Activated CD8-positive, alpha-beta memory T cell treated with anti-CD3 and anti-CD28 coated beads for 24 hours (primary cell): Measurements from ENCODE around the gene BCL11B.
A peak's percentile ranks its signal among the peaks of the same experiment; 100 is the strongest.

Experiments used
- DNase-seq: peaks from one replicate; pipeline ENCODE4 v3.0.0-alpha.2; 2020

BCL11B gene

DNA sequence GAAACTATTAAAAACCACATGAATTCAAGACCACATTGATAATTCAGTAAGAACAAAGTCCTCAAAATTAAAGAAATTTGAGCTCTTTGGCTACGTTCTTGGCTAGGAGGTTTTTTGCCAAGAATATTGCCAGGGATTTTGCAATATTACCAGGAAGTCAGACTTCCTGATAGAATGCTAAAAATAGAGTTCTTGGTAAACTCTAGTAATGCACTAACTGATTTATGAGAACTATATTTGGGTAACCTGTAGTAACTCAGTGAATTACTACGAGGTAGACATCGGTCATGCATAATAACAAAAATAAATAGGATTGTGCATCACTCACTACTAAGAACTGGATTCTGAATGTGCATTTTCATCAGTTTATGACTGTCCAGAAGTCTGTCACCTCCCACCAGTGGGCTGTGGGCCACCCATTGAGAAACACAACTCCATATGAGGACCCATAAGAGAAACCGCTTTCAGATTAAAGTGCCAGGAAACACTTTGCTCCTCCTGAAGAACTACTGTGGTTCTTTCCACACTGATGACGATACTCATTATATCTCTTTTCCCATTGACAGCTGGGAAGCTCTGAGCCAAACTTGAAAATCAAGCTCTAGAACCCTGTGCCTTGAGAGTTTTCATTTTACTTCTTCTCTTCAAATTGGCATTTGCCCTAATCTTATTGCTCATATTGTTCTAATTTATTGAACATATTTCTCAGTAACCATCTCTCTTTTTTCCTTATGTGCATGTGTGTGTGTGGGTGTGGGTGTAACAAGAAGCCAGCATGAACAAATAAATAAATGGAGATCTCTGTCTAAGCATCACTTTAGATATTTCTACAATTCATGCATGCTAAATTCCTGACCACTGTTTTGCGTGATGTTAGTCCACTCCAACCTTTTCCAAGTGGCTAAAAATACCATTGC, 116.6 kb downstream of the BCL11B start:
- peak; percentile 42 for DNase-seq

DNA sequence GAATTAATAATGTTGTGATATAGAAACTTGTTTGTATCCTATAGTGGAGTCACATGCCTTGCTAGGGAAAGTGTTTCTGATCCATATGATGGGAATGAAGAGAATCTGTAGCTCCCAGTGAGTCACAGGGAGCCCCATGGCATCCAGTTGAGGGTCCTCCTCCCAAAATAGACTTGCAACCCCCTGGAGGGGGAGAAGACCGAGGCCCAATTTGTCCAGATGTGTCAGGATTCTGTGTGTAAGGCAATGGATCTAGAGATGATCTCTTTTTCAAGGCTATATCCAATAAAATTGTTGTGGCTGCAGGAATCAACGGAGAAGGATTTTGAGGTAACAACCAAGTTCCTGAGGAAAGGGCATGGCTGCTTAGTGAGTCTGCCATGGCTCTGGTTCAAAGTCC, 121.8 kb downstream of the BCL11B start:
- DNase-seq = no peak

DNA sequence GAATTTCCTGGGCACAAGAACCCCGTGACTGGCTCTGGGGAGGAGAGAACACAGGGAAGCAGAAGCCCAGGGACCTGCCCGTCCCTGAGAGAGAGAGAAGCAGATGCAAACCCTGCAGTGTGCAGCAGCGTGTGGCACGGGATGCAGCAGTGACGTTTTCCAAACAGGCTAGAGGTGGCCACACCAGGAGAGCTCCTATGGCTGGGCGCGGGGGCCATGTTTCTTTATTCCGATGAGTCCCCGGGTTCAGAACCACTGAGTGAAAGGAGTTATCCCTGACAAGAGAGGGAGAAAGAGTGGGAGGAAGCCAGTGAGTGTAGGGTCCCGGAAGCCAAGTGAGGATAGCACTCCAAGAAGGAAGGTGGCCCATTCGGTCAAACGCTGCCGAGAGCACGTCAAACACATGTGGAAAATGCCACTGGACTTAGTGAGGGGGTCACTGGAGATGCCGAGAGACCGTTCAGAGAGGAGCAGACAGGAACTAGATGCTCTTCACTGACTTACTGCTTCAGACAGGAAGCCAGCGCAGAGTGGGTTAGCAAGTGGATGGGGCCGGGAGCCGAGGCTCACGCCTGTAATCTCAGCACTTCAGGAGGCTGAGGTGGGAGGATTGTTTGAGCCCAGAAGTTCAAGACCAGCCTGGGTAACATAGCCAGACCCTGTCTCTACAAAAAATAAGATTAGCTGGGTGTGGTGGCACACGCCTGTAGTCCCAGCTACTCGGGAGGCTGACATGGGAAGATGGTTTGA, 123.0 kb downstream of the BCL11B start:
- peak; percentile 38 for DNase-seq

DNA sequence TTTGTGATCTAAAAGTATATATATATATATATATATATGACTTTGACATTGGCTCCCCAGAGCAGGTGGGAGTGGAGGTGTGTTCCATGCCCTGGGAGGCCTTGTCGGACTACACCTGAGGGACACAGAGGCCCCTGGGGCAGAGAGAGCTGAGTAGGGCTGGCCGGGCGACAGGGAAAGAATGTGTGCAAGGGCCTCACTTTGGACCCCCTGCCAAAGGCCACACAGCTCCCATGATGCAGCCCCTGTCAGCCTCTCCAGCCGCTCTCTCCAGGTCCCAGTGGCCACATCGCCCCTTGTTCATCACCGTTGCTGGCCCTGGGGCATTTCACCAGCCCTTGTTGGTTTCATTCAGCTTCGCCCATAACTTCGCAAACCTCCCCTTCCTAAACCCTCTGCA, 123.9 kb downstream of the BCL11B start:
- DNase-seq = peak; percentile 43

DNA sequence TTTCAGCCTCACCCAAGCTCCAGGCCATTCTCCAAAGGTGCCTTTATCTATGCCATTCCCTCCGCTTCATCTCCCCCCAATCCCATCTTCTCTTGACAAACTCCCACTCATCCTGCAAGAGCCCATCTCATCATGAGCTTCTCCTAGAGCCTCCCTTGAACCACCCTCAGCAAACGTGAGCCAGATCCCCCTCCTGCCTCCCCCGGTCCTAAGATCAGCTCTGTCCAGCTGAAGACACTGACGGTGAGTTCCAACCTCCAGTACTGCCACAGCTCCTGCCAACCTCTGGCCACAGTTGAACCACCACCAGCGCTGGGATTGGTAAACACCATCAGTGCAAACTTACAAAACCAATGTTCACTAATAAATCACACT, 124.6 kb downstream of the BCL11B start:
- peak; percentile 21 for DNase-seq

GRCh38 chr14:99146616-99147365, 125.2 kb downstream of the BCL11B start:
- DNase-seq = no peak

- DNase-seq = no peak
Measured at GRCh38 chr14:99145307-99145706, 126.7 kb downstream of the BCL11B start.

- DNase-seq = no peak
Measured at GRCh38 chr14:99143793-99144192, 128.2 kb downstream of the BCL11B start.

DNA sequence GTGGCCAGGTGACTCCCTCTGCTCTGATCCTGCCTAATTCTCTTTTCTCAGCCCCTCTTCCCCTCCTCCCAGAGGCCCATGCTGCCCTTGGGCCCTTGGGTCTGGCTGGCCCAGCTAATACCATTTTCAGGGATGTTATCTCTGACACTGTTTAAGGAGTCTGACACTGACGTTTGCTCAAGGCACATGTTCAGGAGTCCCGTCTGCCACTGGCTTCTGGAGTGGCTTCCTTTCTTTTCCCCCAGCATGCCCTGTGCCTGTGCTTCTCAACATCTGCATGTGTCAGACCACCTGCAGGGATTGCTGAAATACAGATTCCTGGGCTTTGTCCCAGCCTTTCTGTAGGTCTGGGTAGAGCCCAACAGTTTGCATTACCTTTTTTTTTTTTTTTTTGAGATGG, 128.9 kb downstream of the BCL11B start:
- no peak for DNase-seq

- DNase-seq = no peak
Measured at GRCh38 chr14:99141236-99141635, 130.8 kb downstream of the BCL11B start.

GRCh38 chr14:99138999-99139865, 132.8 kb downstream of the BCL11B start:
- DNase-seq = no peak

GRCh38 chr14:99137913-99138571, 134.0 kb downstream of the BCL11B start:
- DNase-seq = peak; percentile 52

DNA sequence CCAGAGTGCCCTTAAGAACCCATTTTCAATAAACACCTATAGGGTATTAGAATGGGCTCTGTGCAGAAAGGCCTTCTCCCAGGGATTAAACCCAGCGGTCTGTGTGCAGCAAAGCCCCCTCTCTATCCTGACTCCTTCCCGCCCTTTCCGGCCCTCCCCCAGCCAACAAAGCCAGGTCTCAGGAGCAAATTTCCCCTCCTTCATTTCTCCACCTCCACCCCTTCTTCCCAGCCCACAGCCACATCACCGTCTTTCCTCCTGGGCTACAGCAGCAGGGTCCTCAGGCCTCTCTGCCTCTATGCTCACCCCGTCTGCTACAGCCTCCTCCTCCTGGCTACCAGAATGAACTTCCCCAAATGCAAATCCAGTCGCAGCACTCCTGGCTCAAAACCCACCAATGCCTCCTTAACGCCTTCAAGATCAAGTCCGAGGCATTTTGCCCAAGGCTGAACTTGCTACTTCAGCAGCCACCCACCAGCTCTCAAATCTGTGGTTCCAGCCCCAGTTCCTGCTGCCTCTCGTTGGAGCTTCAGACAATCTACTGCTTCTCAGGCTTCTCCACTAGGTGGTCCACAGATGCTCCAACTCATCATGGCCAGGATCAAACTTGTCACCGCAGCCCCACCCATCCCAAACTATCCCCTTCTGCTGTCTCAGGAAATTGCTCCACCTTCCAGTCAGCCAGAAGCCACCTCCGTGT, 134.8 kb downstream of the BCL11B start:
- peak; percentile 56 for DNase-seq

DNA sequence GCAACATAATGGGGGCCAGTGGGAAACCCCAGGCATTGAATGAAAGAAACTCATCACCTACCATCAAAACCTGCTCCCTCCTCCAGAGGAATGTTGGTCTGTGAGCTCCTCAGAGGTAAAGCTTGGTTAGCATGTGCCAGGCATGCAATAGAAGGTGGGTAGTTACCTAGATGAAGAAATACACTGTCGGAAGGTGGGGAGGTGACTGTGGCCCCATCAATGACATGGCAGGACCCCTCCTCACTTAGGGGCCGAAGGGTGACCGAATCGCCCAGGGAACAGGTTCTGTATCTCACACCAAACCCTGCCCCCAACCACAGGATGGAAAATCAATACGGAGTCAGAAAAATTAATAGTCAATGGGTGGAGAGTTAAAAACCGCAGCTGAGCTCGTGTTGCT, 135.6 kb downstream of the BCL11B start:
- peak; percentile 26 for DNase-seq

DNA sequence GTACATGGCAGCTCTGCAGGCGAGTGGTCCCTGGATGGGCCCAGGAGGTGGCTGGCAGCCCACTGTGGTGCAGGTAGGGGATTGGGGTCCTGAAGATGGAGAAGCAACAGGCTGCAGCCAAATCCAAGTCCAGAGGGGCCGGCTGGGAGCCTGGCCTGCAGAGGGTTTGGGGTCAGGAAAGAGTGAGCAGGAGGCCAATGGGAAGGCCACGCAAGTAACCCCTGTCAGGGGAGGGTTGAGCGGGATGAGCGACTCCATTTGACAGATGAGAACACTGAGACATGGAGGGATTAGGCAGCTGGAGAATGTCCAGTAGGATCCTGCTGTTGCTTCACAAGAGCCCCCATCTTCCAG, 136.0 kb downstream of the BCL11B start:
- peak; percentile 30 for DNase-seq

GRCh38 chr14:99134516-99135046, 137.4 kb downstream of the BCL11B start:
- no peak for DNase-seq

DNA sequence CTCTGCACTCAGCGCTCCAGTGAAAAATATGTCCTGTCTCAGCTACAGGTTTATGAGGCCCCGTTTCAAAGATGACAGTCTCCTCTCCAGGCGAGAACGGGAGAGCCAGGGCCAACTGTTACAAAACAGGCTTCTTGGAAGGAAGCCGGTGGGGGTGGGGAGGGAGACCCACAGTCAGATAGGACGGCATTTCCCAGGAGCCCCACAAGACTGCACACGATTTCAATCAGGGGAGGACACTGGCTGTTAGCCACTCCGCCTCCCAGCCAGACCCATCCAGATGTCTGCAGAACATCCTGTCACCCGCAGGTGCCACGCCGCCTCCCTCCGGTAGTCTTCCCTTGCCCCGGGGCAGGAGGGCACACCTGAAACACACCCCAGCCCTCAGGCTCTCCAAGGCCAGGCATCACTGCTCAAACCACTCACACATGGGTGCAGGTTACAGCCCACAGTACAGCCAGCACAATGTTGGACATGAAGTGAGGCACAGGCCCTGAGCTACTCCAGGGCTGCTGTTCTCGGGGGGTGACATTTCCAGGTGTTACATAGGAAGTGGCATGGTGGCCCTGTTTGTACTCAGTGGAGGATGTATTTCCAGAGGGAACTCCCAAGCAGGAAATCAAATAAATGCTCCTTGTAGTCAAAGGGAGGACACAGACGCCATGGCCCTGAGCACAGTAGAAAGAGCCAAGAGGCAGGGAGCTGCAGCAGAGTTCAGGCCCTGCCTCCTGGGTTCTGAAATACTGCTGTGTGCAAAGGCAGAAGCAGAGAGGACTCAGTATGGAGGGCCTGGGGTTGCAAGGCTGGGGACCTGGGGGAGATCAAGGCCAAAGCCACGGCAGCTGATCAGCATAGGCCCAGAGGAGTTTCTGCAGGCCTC, 138.1 kb downstream of the BCL11B start:
- peak; percentile 52 for DNase-seq

DNA sequence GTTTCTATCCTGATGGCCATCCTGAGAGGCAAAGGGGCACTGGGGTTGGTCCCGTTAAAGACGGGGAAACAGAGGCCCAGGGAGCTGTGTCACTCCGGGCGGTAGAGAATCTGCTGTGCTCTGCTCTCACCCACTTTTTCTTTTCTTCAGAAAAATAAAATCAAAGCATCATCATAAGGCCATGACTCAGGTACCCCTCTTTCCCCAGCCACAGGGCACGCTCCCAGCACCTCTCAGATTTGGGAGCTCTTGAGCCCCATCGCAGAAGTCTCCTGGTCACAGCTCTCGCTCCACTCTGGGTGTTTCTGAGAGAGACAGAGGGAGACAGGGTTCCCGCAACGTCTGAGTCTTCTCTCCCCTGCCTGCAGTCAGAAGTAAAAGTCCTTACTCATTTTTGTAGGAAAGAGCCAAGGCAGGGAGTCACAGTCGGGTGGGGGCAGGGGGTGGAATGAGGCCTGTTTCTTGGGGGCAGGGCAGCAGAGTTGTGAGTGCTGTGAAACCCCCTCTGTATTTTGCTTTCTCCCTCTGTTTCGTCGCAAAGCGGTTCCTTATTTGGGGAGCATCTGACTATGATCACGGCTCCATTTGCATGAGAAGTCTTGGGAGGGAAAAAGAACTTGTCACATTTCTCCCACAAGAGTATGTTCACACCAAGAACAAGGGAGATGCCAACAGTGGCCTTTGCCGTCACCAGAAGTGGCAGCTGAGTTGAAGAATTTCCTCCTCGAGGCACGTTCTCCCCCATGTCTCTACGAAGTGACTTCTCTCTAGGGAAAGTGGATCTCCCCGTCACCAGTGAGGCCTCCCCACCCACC, 139.0 kb downstream of the BCL11B start:
- peak; percentile 47 for DNase-seq
